IMR-90 (cell line): ENCODE data around the gene SPINT3. TPM values are rescaled to one million over a fixed set of nuclear protein-coding genes. Genes with fewer than 3 reads are reported as not detected.

Experiments
- ATAC-seq: fragments of 200-7000 bp; cut with Tn5 transposase; 2 replicates; pipeline ENCODE4 v1.9.1; 2020; ENCODE audit warnings: low read depth, mild to moderate bottlenecking, moderate library complexity
- BruUV-seq: library from RNA; stranded (reverse); fragments of 400-500 nt; replicated peaks from 2 replicates; lab custom pipeline; 2021; lab: Mats Ljungman, UMichigan
- CTCF ChIA-PET: fragments of 300-600 bp; formaldehyde crosslinking; extraction: SDS; loops from one replicate; lab custom pipeline; 2021; ENCODE audit warnings: antibody characterized with exemption; lab: Yijun Ruan, JAX
- POLR2A ChIA-PET: fragments of 300-600 bp; sonication (Branson Sonifier 250); formaldehyde crosslinking; loops from one replicate; lab custom pipeline; 2022; ENCODE audit warnings: antibody characterized with exemption; ENCODE audit not compliant: unreplicated experiment; lab: Charles Lee
- DNase-seq: peaks from one replicate; pipeline ENCODE4 v3.0.0; 2013
- H2AFZ ChIP-seq: replicated peaks from 2 replicates; pipeline ENCODE3; 2013; ENCODE audit warnings: low read length, mild to moderate bottlenecking; ENCODE audit not compliant: poor library complexity
- H2AK5ac ChIP-seq: 2 replicates; pipeline ENCODE4 v1.6.1; 2013; ENCODE audit warnings: low read depth, low read length, inconsistent platforms
- H2AK9ac ChIP-seq: replicated peaks from 2 replicates; pipeline ENCODE3; 2013; ENCODE audit warnings: mild to moderate bottlenecking, low read depth, low read length, moderate library complexity; ENCODE audit not compliant: poor library complexity
- H2BK120ac ChIP-seq: 2 replicates; pipeline ENCODE4 v1.6.1; 2013; ENCODE audit warnings: low read depth, low read length, inconsistent platforms
- H2BK15ac ChIP-seq: 3 replicates; pipeline ENCODE4 v1.6.1; 2013; ENCODE audit warnings: low read depth, low read length, inconsistent platforms
- H2BK20ac ChIP-seq: 2 replicates; pipeline ENCODE4 v1.6.1; 2013; ENCODE audit warnings: low read depth, mild to moderate bottlenecking, inconsistent platforms, low read length, moderate library complexity
- H2BK5ac ChIP-seq: 2 replicates; pipeline ENCODE4 v1.6.1; 2013; ENCODE audit warnings: mild to moderate bottlenecking, low read depth, low read length, inconsistent platforms; ENCODE audit not compliant: poor library complexity, severe bottlenecking
- H3K14ac ChIP-seq: replicated peaks from 2 replicates; pipeline ENCODE4 v1.6.1; 2013; ENCODE audit warnings: low read depth, low read length, inconsistent platforms
- H3K18ac ChIP-seq: 2 replicates; pipeline ENCODE4 v1.6.1; 2013; ENCODE audit warnings: low read depth, low read length, control low read depth
- H3K23ac ChIP-seq: 2 replicates; pipeline ENCODE4 v1.6.1; 2013; ENCODE audit warnings: low read depth, low read length, inconsistent platforms
- H3K27ac ChIP-seq: 2 replicates; pipeline ENCODE4 v1.5.1; 2013; ENCODE audit warnings: mild to moderate bottlenecking, control low read depth, low read length; ENCODE audit not compliant: insufficient read depth
- H3K27me3 ChIP-seq: 2 replicates; pipeline ENCODE4 v1.6.1; 2013; ENCODE audit warnings: low read length; ENCODE audit not compliant: control insufficient read depth, insufficient read depth
- H3K36me3 ChIP-seq: 2 replicates; pipeline ENCODE4 v1.6.1; 2013; ENCODE audit warnings: low read length, mixed read lengths; ENCODE audit not compliant: control insufficient read depth, insufficient read depth
- H3K4ac ChIP-seq: 2 replicates; pipeline ENCODE4 v1.6.1; 2013; ENCODE audit warnings: low read depth, low read length, inconsistent platforms
- H3K4me1 ChIP-seq: 2 replicates; pipeline ENCODE4 v1.6.1; 2013; ENCODE audit warnings: low read length, mixed read lengths; ENCODE audit not compliant: control insufficient read depth, insufficient read depth
- H3K4me2 ChIP-seq: 2 replicates; pipeline ENCODE4 v1.6.1; 2013; ENCODE audit warnings: low read depth, mild to moderate bottlenecking, control low read depth, low read length, moderate library complexity
- H3K4me3 ChIP-seq: 2 replicates; pipeline ENCODE4 v1.5.1; 2013; ENCODE audit warnings: low read depth, mild to moderate bottlenecking, control low read depth, low read length, moderate library complexity; ENCODE audit not compliant: insufficient read depth
- H3K56ac ChIP-seq: 2 replicates; pipeline ENCODE4 v1.6.1; 2013; ENCODE audit warnings: low read length, inconsistent platforms; ENCODE audit not compliant: insufficient read depth; ENCODE audit errors: extremely low read depth
- H3K79me1 ChIP-seq, 2 experiments: 2 replicates each; pipeline ENCODE4 v1.6.1; 2013; ENCODE audit warnings: low read length in 2 of 2, inconsistent platforms in 1 of 2, low read depth in 1 of 2
- H3K9ac ChIP-seq: 2 replicates; pipeline ENCODE4 v1.6.1; 2013; ENCODE audit warnings: low read depth, low read length, control low read depth
- H3K9me1 ChIP-seq: 2 replicates; pipeline ENCODE4 v1.6.1; 2013; ENCODE audit warnings: low read length, inconsistent platforms; ENCODE audit not compliant: insufficient read depth
- H3K9me3 ChIP-seq: 2 replicates; pipeline ENCODE4 v1.6.1; 2013; ENCODE audit warnings: low read length; ENCODE audit not compliant: control insufficient read depth, insufficient read depth
- H4K20me1 ChIP-seq: 2 replicates; pipeline ENCODE4 v1.6.1; 2013; ENCODE audit warnings: low read length, inconsistent platforms; ENCODE audit not compliant: insufficient read depth
- H4K5ac ChIP-seq: 2 replicates; pipeline ENCODE4 v1.6.1; 2013; ENCODE audit warnings: mild to moderate bottlenecking, low read depth, low read length, control low read depth
- H4K8ac ChIP-seq, 2 experiments: 2 replicates each; pipeline ENCODE4 v1.6.1; 2013; ENCODE audit warnings: low read depth in 2 of 2, low read length in 2 of 2, control low read depth in 1 of 2, inconsistent platforms in 1 of 2
- H4K91ac ChIP-seq: 2 replicates; pipeline ENCODE4 v1.6.1; 2013; ENCODE audit warnings: low read depth, low read length, inconsistent platforms; ENCODE audit not compliant: insufficient read depth
- CTCF ChIP-seq: conservative IDR thresholded peaks from 2 replicates; pipeline ENCODE4 v1.5.1; 2012; ENCODE audit warnings: mild to moderate bottlenecking, low read depth, low read length, improper control_type of control experiment
- MAZ ChIP-seq: IDR thresholded peaks from 2 replicates; pipeline ENCODE4 v1.6.1; 2012; ENCODE audit warnings: low read depth, mild to moderate bottlenecking, low read length, improper control_type of control experiment, moderate library complexity, borderline replicate concordance
- WGBS, 2 experiments: methylation state at CpG; one replicate each; pipeline versions ENCODE4 v1.1.5 to v1.1.7; 2013; ENCODE audit warnings: missing lambda C conversion rate in 2 of 2; ENCODE audit not compliant: insufficient read length in 1 of 2; ENCODE audit errors: extremely low coverage in 2 of 2; 5-methylcytosine and 5-hydroxymethylcytosine counted together
- dilution Hi-C: fragments of 300-500 bp; cut with HindIII; formaldehyde crosslinking; loops from one replicate; pipeline ENCODE4 v1.14.3; 2018; ENCODE audit warnings: low sequenced_read_pairs; ENCODE audit not compliant: unreplicated experiment
- in situ Hi-C: fragments of 300-500 bp; cut with MboI; formaldehyde crosslinking; loops from 3 replicates; pipeline ENCODE4 v1.14.3; 2019; ENCODE audit warnings: low sequenced_read_pairs, inconsistent platforms, mixed read lengths
- intact Hi-C: fragments of 100-400 bp; cut with micrococcal nuclease; formaldehyde crosslinking; loops from 2 replicates; pipeline ENCODE4 v1.10.0; 2022
- polyA plus RNA-seq, 3 experiments: library from polyadenylated mRNA; depleted of rRNA; stranded (reverse); fragments of >200 nt; gene quantifications; 2 replicates each; pipeline ENCODE4 v1.2.3, GENCODE V29; 2012; ENCODE audit warnings: low replicate concordance in 1 of 3
- total RNA-seq: library from RNA; depleted of rRNA; stranded (reverse); fragments of >200 nt; gene quantifications from 2 replicates; pipeline ENCODE4 v1.2.3, GENCODE V29; 2012

The SPINT3 gene
- total and polyA plus RNA-seq, 2 of the 4 experiments (the other 2 are of a cell fraction): not detected

- no peak for DNase-seq
- TF ChIP-seq MAZ (no peak), CTCF (0 out of 2 replicates have a peak, but pooled peaks have one; percentile 3)
- Histone ChIP-seq H4K20me1 (no peaks in the 10 kb centered on the region), H2AK9ac (no peak overlapping the region), H3K4me3 (no peak overlapping the region), H3K18ac (no peak overlapping the region), H4K5ac (no peak overlapping the region), H3K9me1 (no peaks in the 10 kb centered on the region), H2BK15ac (no peak overlapping the region), H3K27me3 (peaks cover 4% of the 10 kb centered on the region), H2BK120ac (no peak overlapping the region), H3K14ac (no peak overlapping the region), H2AFZ (no peak overlapping the region), H4K8ac (no peak overlapping the region), H2BK5ac (no peak overlapping the region), H3K79me1 (no peaks in the 10 kb centered on the region), H3K27ac (no peak overlapping the region), H3K4me1 (no peaks in the 10 kb centered on the region), H3K23ac (no peak overlapping the region), H4K91ac (no peak overlapping the region), H3K4me2 (no peak overlapping the region), H3K9me3 (no peaks in the 10 kb centered on the region), H2BK20ac (no peak overlapping the region), H3K4ac (no peak overlapping the region), H3K9ac (no peak overlapping the region), H3K56ac (no peak overlapping the region), H3K36me3 (no peaks in the 10 kb centered on the region), H2AK5ac (no peak overlapping the region)
- no CpG with 5 or more reads among the region's 20 CpGs for WGBS, 2 experiments
- no peak for ATAC-seq
- in situ Hi-C loops (no loop called here), intact Hi-C loops (no loop called here), dilution Hi-C loops (no loop called here)
- ChIA-PET CTCF (interaction anchor here (0.5 kb wide), 1 partner anchor 1002 kb away, joined by 3 read pairs; no protein-coding TSS in a partner anchor), POLR2A (no interaction called here)
- BruUV-seq: no TSS peak
These were observed 28.2 kb downstream of the SPINT3 start for GRCh38 chr20:45487231-45487635.
